Measurements from ENCODE around the gene CHMP5. TPM values are rescaled to one million over a fixed set of nuclear protein-coding genes. Genes with fewer than 3 reads are reported as not detected.

Gene CHMP5
- total RNA-seq, 1 experiment from 2014 or later = 61.8 TPM

DNA sequence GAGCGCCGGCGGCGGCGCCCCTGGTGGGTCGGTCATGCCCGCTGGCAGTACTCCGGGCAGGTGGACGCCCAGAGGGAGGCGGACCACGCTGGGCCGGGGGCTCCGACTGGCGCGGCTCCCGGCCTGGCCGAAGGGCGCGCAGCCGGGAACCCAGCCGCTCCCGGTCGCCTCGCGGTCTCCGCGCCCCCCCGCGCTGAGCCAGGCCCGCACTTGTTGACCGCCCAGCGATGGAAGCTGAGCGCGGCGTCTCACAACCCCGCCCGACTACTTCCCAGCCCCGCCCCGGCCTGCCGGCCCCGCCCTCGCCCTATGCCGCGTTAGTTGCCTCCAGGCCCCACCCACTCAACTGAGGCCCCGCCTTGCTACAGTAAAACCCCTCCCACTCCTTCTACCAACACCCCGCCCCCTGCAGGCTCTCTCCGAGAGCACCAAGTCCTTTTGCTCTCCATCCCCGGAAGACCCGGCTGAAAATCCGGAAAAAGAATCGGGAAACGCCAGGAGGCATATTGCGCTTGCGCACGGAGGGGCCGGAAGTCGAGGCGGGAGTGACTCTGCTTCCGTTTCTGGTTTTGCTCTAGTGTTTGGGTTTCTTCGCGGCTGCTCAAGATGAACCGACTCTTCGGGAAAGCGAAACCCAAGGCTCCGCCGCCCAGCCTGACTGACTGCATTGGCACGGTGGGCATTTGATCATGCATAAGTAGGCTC is at the start of gene CHMP5, which contains the start of gene BAG1 (continued):
- no peak; the same call in 1 of the 2 replicates for TF ChIP-seq SRF (IDR thresholded peaks at IDR 0.05; ENCODE audit: low read depth)
- peak; percentile 30; the same call in 1 of the 2 replicates for TF ChIP-seq SP1 (IDR thresholded peaks at IDR 0.05; ENCODE audit: low read depth)
- no peak for TF ChIP-seq CEBPB (IDR thresholded peaks at IDR 0.05; ENCODE audit: low read depth)
- TF ChIP-seq EZH2phosphoT487 (IDR thresholded peaks at IDR 0.05; ENCODE audit: borderline replicate concordance) = no peak
- no peak for TF ChIP-seq YY1 (IDR thresholded peaks at IDR 0.05; ENCODE audit: extremely low read depth, insufficient replicate concordance, low read depth, low read length)
- peak; percentile 31 for TF ChIP-seq POLR2A (IDR thresholded peaks at IDR 0.05; ENCODE audit: borderline replicate concordance, extremely low read depth, insufficient read depth, insufficient read length)

DNA sequence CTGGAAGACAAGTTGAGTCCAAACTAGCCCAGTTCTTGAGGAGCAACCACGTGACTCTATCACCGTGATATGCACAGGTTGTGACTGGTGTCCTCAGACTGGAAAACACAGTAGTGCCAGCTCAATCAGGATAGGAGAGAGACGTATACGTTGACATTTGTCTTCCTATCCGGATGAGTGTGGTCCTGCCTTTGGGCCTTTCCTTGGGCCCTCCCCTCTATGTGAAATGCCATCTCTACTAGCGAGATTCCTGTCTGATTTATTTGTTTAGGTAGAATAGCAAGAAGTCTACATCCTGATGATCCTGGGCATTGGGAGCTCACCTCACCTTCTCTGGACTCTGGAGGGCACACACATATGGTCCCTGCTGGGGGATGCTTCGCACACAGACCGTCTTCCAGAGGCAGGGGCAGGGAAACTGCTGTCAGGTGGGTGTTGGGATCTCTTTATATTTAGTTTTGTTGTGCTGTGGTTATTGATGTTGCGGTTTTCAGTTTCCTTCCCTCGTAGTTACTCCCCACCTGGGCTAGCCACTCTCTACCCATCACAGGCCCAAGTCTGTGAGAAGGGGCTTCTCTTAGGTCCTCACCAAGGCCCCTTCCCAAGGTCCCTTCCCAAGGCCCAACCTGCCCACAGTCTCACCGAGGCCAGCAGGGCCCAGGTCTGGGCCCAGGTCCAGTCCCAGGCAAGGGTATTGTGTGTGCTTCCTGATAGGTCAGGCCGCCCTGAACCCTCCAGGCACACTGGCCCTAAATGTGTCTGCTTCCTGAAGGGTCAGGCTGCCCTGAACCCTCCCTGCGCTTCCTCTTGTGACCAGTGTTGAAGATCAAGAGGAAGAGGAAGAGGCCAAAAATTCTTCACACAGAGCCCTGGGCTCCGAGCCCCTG is 43.9 kb upstream of the CHMP5 start:
- DNase-seq (ENCODE audit: low read depth, low spot score) = no peak
- H3K4me1 ChIP-seq (ENCODE audit: control insufficient read depth in 1 of 2, insufficient read depth in 2 of 2, low read length in 2 of 2) = peaks cover 0 to 6% of the 10 kb centered on the region in 2 experiments; a peak in 2 of 4 replicates
- no peak for ATAC-seq
- H3K9ac ChIP-seq (ENCODE audit: low read length) = no peak overlapping the region
- H3K27me3 ChIP-seq (ENCODE audit: insufficient read depth, low read length) = no peaks in the 10 kb centered on the region
- no peak overlapping the region for H3K27ac ChIP-seq (ENCODE audit: low read depth, low read length)
- no peak overlapping the region for H3K4me3 ChIP-seq (replicated peaks in 1 of 2; ENCODE audit: low read depth in 1 of 2, low read length in 2 of 2)
- H3K9me2 ChIP-seq (ENCODE audit: insufficient read depth) = no peaks in the 10 kb centered on the region
- ChIA-PET POLR2A (no interaction called here), CTCF (no interaction called here), RAD21 (ENCODE audit: low non-redundant PET in 1 of 2, low total read pairs in 2 of 2, uncharacterized antibody in 2 of 2, unreplicated experiment in 2 of 2) (no interaction called here)
- TF ChIP-seq, protein P1, sequence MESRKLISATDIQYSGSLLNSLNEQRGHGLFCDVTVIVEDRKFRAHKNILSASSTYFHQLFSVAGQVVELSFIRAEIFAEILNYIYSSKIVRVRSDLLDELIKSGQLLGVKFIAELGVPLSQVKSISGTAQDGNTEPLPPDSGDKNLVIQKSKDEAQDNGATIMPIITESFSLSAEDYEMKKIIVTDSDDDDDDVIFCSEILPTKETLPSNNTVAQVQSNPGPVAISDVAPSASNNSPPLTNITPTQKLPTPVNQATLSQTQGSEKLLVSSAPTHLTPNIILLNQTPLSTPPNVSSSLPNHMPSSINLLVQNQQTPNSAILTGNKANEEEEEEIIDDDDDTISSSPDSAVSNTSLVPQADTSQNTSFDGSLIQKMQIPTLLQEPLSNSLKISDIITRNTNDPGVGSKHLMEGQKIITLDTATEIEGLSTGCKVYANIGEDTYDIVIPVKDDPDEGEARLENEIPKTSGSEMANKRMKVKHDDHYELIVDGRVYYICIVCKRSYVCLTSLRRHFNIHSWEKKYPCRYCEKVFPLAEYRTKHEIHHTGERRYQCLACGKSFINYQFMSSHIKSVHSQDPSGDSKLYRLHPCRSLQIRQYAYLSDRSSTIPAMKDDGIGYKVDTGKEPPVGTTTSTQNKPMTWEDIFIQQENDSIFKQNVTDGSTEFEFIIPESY (IDR thresholded peaks at IDR 0.05; ENCODE audit: extremely low read depth, insufficient replicate concordance, low read length) = no peak
- TF ChIP-seq POLR2AphosphoS5 (IDR thresholded peaks at IDR 0.05; ENCODE audit: low read depth, low read length) (no peak), TCF7L2 (IDR thresholded peaks at IDR 0.05; ENCODE audit: borderline replicate concordance, extremely low read depth, insufficient read depth, insufficient read length) (no peak), SRF (IDR thresholded peaks at IDR 0.05; ENCODE audit: low read depth) (no peak), SIN3A (IDR thresholded peaks at IDR 0.05; ENCODE audit: low read depth) (no peak), JUND (IDR thresholded peaks at IDR 0.05) (no peak), EGR1 (IDR thresholded peaks at IDR 0.05; ENCODE audit: low read depth) (no peak), CBX3 (IDR thresholded peaks at IDR 0.05; ENCODE audit: low read depth) (no peak), FOSL1 (IDR thresholded peaks at IDR 0.05; ENCODE audit: low read depth) (no peak), CEBPB (IDR thresholded peaks at IDR 0.05; ENCODE audit: low read depth) (no peak), ELF1 (IDR thresholded peaks at IDR 0.05; ENCODE audit: borderline replicate concordance, low read depth) (no peak), YY1 (IDR thresholded peaks at IDR 0.05; ENCODE audit: extremely low read depth, insufficient replicate concordance, low read depth, low read length) (no peak), ZFX (IDR thresholded peaks at IDR 0.05) (no peak)
- TF ChIP-seq, protein P2, sequence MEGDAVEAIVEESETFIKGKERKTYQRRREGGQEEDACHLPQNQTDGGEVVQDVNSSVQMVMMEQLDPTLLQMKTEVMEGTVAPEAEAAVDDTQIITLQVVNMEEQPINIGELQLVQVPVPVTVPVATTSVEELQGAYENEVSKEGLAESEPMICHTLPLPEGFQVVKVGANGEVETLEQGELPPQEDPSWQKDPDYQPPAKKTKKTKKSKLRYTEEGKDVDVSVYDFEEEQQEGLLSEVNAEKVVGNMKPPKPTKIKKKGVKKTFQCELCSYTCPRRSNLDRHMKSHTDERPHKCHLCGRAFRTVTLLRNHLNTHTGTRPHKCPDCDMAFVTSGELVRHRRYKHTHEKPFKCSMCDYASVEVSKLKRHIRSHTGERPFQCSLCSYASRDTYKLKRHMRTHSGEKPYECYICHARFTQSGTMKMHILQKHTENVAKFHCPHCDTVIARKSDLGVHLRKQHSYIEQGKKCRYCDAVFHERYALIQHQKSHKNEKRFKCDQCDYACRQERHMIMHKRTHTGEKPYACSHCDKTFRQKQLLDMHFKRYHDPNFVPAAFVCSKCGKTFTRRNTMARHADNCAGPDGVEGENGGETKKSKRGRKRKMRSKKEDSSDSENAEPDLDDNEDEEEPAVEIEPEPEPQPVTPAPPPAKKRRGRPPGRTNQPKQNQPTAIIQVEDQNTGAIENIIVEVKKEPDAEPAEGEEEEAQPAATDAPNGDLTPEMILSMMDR (IDR thresholded peaks at IDR 0.05 in 2 of 3, conservative IDR thresholded peaks at IDR 0.05 in 1 of 3; ENCODE audit: borderline replicate concordance in 1 of 3, insufficient read depth in 1 of 3, low read depth in 2 of 3, low read length in 2 of 3) = no peak
- TF ChIP-seq, protein P3, sequence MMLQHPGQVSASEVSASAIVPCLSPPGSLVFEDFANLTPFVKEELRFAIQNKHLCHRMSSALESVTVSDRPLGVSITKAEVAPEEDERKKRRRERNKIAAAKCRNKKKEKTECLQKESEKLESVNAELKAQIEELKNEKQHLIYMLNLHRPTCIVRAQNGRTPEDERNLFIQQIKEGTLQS (IDR thresholded peaks at IDR 0.05) = no peak
- TF ChIP-seq, protein P4, sequence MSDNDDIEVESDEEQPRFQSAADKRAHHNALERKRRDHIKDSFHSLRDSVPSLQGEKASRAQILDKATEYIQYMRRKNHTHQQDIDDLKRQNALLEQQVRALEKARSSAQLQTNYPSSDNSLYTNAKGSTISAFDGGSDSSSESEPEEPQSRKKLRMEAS (IDR thresholded peaks at IDR 0.05) = no peak
- intact Hi-C loops (cut with micrococcal nuclease) = loop anchor here (10.0 kb wide), 1 partner anchor 636 kb away; no protein-coding TSS in a partner anchor
- no peak overlapping the region for H3K4me2 ChIP-seq (ENCODE audit: low read length)
- H3K79me2 ChIP-seq (ENCODE audit: insufficient read depth, low read length) = no peaks in the 10 kb centered on the region
- H3K36me3 ChIP-seq (ENCODE audit: control insufficient read depth in 1 of 2, insufficient read depth in 2 of 2, low read length in 2 of 2) = no peaks in the 10 kb centered on the region
- H4K20me1 ChIP-seq (ENCODE audit: insufficient read depth) = no peaks in the 10 kb centered on the region
- no peaks in the 10 kb centered on the region for H3K9me3 ChIP-seq (ENCODE audit: control insufficient read depth in 1 of 2, insufficient read depth in 1 of 2, low read depth in 1 of 2, low read length in 2 of 2)
- BruUV-seq (replicated peaks) = no TSS peak
- H2AFZ ChIP-seq (ENCODE audit: low read depth, low read length, poor library complexity, severe bottlenecking) = no peak overlapping the region

Measured in HCT116 (cell line).